ENCODE results near the gene SPOCK2.

- TF ChIP-seq, protein P1, sequence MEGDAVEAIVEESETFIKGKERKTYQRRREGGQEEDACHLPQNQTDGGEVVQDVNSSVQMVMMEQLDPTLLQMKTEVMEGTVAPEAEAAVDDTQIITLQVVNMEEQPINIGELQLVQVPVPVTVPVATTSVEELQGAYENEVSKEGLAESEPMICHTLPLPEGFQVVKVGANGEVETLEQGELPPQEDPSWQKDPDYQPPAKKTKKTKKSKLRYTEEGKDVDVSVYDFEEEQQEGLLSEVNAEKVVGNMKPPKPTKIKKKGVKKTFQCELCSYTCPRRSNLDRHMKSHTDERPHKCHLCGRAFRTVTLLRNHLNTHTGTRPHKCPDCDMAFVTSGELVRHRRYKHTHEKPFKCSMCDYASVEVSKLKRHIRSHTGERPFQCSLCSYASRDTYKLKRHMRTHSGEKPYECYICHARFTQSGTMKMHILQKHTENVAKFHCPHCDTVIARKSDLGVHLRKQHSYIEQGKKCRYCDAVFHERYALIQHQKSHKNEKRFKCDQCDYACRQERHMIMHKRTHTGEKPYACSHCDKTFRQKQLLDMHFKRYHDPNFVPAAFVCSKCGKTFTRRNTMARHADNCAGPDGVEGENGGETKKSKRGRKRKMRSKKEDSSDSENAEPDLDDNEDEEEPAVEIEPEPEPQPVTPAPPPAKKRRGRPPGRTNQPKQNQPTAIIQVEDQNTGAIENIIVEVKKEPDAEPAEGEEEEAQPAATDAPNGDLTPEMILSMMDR (conservative IDR thresholded peaks at IDR 0.05) = no peak
- TF ChIP-seq ZFX (IDR thresholded peaks at IDR 0.05) = no peak
Observed at GRCh38 chr10:72098301-72098835, 10.0 kb upstream of the SPOCK2 start.
